Natural killer cell treated with Interleukin-12 subunit alpha and Interleukin-12 subunit beta and Interleukin-15 and Interleukin-18, amount 100 ng/mL, for 72 hours (primary cell): Measurements from ENCODE around the gene CFAP107. TPM values are rescaled to one million over a fixed set of nuclear protein-coding genes. Genes with fewer than 3 reads are reported as not detected.
"Not testable (repeated sequence)": the region's sequence is repeated elsewhere in the genome, so short reads cannot be mapped to it uniquely, and the experiment has no call there.

Experiments
- ATAC-seq, 2 donors: fragments of 150-1000 bp; cut with Tn5 transposase in 1 of 2; sonication (Bioruptor Pico), chemical (Tn5 transposase) in 1 of 2; 2 replicates each; pipeline ENCODE4 v1.10.0; 2021
- DNase-seq: peaks from one replicate; pipeline ENCODE4 v3.0.0; 2022; ENCODE audit warnings: low spot score
- H3K27ac Mint-ChIP-seq, 2 donors: 1 replicate in 1 of 2; 2 replicates in 1 of 2; pipeline ENCODE4 v1.8.0; 2022; ENCODE audit warnings: mixed read lengths in 2 of 2, mild to moderate bottlenecking in 1 of 2, moderate library complexity in 1 of 2
- H3K27me3 Mint-ChIP-seq, 2 donors: 1 replicate in 1 of 2; 2 replicates in 1 of 2; pipeline ENCODE4 v1.8.0; 2022; ENCODE audit warnings: mixed read lengths in 2 of 2
- H3K36me3 Mint-ChIP-seq: one replicate; pipeline ENCODE4 v1.8.0; 2022; ENCODE audit warnings: mixed read lengths
- H3K4me1 Mint-ChIP-seq, 2 donors: 1 replicate in 1 of 2; 2 replicates in 1 of 2; pipeline ENCODE4 v1.8.0; 2022; ENCODE audit warnings: low read depth in 2 of 2, mixed read lengths in 2 of 2, mild to moderate bottlenecking in 1 of 2
- H3K4me3 Mint-ChIP-seq: one replicate; pipeline ENCODE4 v1.8.0; 2022; ENCODE audit warnings: mixed read lengths
- H3K9me3 Mint-ChIP-seq: 2 replicates; pipeline ENCODE4 v1.8.0; 2022; ENCODE audit warnings: mixed read lengths
- total RNA-seq, 2 donors: library from RNA; stranded (reverse); gene quantifications; one replicate each; pipeline ENCODE4 v1.2.3, GENCODE V29; 2022

CFAP107 gene
- total RNA-seq, 2 donors from 2014 or later: not detected

GRCh38 chr1:12776801-12777557 lies 31.0 kb downstream of the CFAP107 start:
- Mint-ChIP-seq H3K27me3 (peaks cover 13 to 14% of the 10 kb centered on the region in 2 donors), H3K36me3 (no peaks in the 10 kb centered on the region), H3K4me1 (no peaks in the 10 kb centered on the region), H3K4me3 (no peak overlapping the region), H3K9me3 (no peaks in the 10 kb centered on the region), H3K27ac (no peak overlapping the region)
- ATAC-seq: peak in 1 of 2 donors; percentile 15
- DNase-seq: no peak

GRCh38 chr1:12778061-12778460 lies 32.1 kb downstream of the CFAP107 start:
- Mint-ChIP-seq H3K27ac (no peak overlapping the region), H3K4me1 (no peaks in the 10 kb centered on the region), H3K36me3 (peaks cover 2% of the 10 kb centered on the region), H3K9me3 (no peaks in the 10 kb centered on the region), H3K27me3 (peaks cover 11 to 14% of the 10 kb centered on the region in 2 donors), H3K4me3 (no peak overlapping the region)
- DNase-seq (no peak), ATAC-seq (no peak)

- peaks cover 7% of the 10 kb centered on the region for H3K36me3 Mint-ChIP-seq
- H3K4me1 Mint-ChIP-seq: no peaks in the 10 kb centered on the region
- no peak overlapping the region for H3K27ac Mint-ChIP-seq
- H3K9me3 Mint-ChIP-seq: no peaks in the 10 kb centered on the region
- no peak overlapping the region for H3K4me3 Mint-ChIP-seq
- DNase-seq (no peak), ATAC-seq (no peak)
- H3K27me3 Mint-ChIP-seq: peaks cover 10 to 18% of the 10 kb centered on the region in 2 donors
Measured at GRCh38 chr1:12778907-12779306, 32.9 kb downstream of the CFAP107 start.

GRCh38 chr1:12781488-12781887 lies 35.5 kb downstream of the CFAP107 start:
- not testable (repeated sequence) for DNase-seq, H3K9me3 Mint-ChIP-seq, H3K4me3 Mint-ChIP-seq, H3K27ac Mint-ChIP-seq, H3K4me1 Mint-ChIP-seq, ATAC-seq
- peaks cover 18% of the 10 kb centered on the region for H3K36me3 Mint-ChIP-seq
- peaks cover 10 to 26% of the 10 kb centered on the region in 2 donors for H3K27me3 Mint-ChIP-seq

GRCh38 chr1:12783783-12784182 lies 37.8 kb downstream of the CFAP107 start:
- not testable (repeated sequence) for H3K9me3 Mint-ChIP-seq, ATAC-seq, H3K4me3 Mint-ChIP-seq, H3K27ac Mint-ChIP-seq, H3K4me1 Mint-ChIP-seq, DNase-seq
- Mint-ChIP-seq H3K36me3 (peaks cover 18% of the 10 kb centered on the region), H3K27me3 (peaks cover 6 to 21% of the 10 kb centered on the region in 2 donors)

- H3K27me3 Mint-ChIP-seq: peaks cover under 1 to 13% of the 10 kb centered on the region in 2 donors
- H3K4me3 Mint-ChIP-seq, H3K27ac Mint-ChIP-seq, H3K9me3 Mint-ChIP-seq, DNase-seq, ATAC-seq, H3K4me1 Mint-ChIP-seq: not testable (repeated sequence)
- peaks cover 18% of the 10 kb centered on the region for H3K36me3 Mint-ChIP-seq
Measured at GRCh38 chr1:12784729-12785128, 38.7 kb downstream of the CFAP107 start.

- not testable (repeated sequence) for H3K9me3 Mint-ChIP-seq, H3K36me3 Mint-ChIP-seq, ATAC-seq, H3K4me3 Mint-ChIP-seq, H3K4me1 Mint-ChIP-seq, DNase-seq, H3K27me3 Mint-ChIP-seq, H3K27ac Mint-ChIP-seq
Measured at GRCh38 chr1:12791097-12791496, 45.1 kb downstream of the CFAP107 start, which contains the start of gene PRAMEF1. PRAMEF1 (plus strand) TSS chr1:12791397; CDS start chr1:12793228, 1,831 bp downstream.

GRCh38 chr1:12798911-12799310 lies 52.9 kb downstream of the CFAP107 start:
- DNase-seq (no peak), ATAC-seq (no peak)
- Mint-ChIP-seq H3K36me3 (no peaks in the 10 kb centered on the region), H3K9me3 (no peaks in the 10 kb centered on the region), H3K4me3 (no peak overlapping the region), H3K27me3 (peaks cover 4 to 27% of the 10 kb centered on the region in 2 donors), H3K4me1 (no peaks in the 10 kb centered on the region), H3K27ac (no peak overlapping the region)

- Mint-ChIP-seq H3K27ac (no peak overlapping the region), H3K9me3 (peaks cover 1% of the 10 kb centered on the region), H3K36me3 (peaks cover 3% of the 10 kb centered on the region), H3K27me3 (peaks cover 5 to 32% of the 10 kb centered on the region in 2 donors), H3K4me1 (no peaks in the 10 kb centered on the region), H3K4me3 (no peak overlapping the region)
- ATAC-seq (no peak), DNase-seq (no peak)
Measured at GRCh38 chr1:12799730-12800129, 53.7 kb downstream of the CFAP107 start.

GRCh38 chr1:12809933-12810332 lies 63.9 kb downstream of the CFAP107 start:
- H3K36me3 Mint-ChIP-seq: peaks cover 4% of the 10 kb centered on the region
- H3K27ac Mint-ChIP-seq: no peak overlapping the region
- peaks cover 14 to 50% of the 10 kb centered on the region in 2 donors for H3K27me3 Mint-ChIP-seq
- DNase-seq (no peak), ATAC-seq (no peak)
- H3K4me1 Mint-ChIP-seq: no peaks in the 10 kb centered on the region
- no peak overlapping the region for H3K4me3 Mint-ChIP-seq
- peaks cover 4% of the 10 kb centered on the region for H3K9me3 Mint-ChIP-seq

GRCh38 chr1:12810691-12811408 lies 64.8 kb downstream of the CFAP107 start:
- DNase-seq: no peak
- Mint-ChIP-seq H3K27me3 (peaks cover 14 to 48% of the 10 kb centered on the region in 2 donors), H3K36me3 (no peaks in the 10 kb centered on the region), H3K4me1 (no peaks in the 10 kb centered on the region), H3K4me3 (no peak overlapping the region), H3K9me3 (no peaks in the 10 kb centered on the region), H3K27ac (no peak overlapping the region)
- no peak for ATAC-seq

- Mint-ChIP-seq H3K27ac (no peak overlapping the region), H3K4me1 (no peaks in the 10 kb centered on the region), H3K4me3 (no peak overlapping the region), H3K9me3 (no peaks in the 10 kb centered on the region), H3K27me3 (peaks cover 11 to 45% of the 10 kb centered on the region in 2 donors), H3K36me3 (no peaks in the 10 kb centered on the region)
- no peak for ATAC-seq
- DNase-seq: no peak
Measured at GRCh38 chr1:12811409-12811784, 65.4 kb downstream of the CFAP107 start.
